Retinal pigment epithelial cell (primary cell): Measurements from ENCODE around the gene KNCN.

Experiments used
- DNase-seq: peaks from one replicate; pipeline ENCODE4 v3.0.0-alpha.2; 2010; ENCODE audit warnings: low read depth
- H3K4me3 ChIP-seq: 2 replicates; pipeline ENCODE4 v1.5.1; 2011; ENCODE audit warnings: mild to moderate bottlenecking, low read length, control low read depth, moderate library complexity
- TF ChIP-seq, protein P1 (sequence below): conservative IDR thresholded peaks from 2 replicates; pipeline ENCODE4 v1.5.1; 2011; ENCODE audit warnings: low read depth, low read length, control low read depth, inconsistent platforms

The KNCN gene

DNA sequence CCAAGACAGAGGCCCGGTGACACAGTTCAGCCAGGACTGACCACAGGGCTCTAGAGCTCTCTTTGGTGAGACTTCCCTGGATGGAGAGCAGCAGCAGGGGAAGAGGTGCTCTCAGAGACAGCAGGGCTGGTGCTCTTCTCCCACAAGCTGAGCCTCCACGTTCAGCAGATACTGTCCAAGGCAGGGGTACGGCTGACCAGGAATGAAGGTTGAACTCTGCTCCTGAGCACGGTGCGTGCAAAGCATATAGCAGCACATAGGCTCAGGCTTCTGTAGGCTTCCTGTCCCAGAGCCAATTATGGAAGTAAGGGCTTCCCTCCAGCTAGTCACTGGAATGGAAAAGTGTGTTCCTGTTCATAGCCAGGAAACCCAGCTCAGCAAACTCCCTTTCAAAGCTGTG, 37.9 kb downstream of the KNCN start:
- no peak overlapping the region for H3K4me3 ChIP-seq
- no peak for DNase-seq
- TF ChIP-seq, protein P1, sequence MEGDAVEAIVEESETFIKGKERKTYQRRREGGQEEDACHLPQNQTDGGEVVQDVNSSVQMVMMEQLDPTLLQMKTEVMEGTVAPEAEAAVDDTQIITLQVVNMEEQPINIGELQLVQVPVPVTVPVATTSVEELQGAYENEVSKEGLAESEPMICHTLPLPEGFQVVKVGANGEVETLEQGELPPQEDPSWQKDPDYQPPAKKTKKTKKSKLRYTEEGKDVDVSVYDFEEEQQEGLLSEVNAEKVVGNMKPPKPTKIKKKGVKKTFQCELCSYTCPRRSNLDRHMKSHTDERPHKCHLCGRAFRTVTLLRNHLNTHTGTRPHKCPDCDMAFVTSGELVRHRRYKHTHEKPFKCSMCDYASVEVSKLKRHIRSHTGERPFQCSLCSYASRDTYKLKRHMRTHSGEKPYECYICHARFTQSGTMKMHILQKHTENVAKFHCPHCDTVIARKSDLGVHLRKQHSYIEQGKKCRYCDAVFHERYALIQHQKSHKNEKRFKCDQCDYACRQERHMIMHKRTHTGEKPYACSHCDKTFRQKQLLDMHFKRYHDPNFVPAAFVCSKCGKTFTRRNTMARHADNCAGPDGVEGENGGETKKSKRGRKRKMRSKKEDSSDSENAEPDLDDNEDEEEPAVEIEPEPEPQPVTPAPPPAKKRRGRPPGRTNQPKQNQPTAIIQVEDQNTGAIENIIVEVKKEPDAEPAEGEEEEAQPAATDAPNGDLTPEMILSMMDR: no peak

DNA sequence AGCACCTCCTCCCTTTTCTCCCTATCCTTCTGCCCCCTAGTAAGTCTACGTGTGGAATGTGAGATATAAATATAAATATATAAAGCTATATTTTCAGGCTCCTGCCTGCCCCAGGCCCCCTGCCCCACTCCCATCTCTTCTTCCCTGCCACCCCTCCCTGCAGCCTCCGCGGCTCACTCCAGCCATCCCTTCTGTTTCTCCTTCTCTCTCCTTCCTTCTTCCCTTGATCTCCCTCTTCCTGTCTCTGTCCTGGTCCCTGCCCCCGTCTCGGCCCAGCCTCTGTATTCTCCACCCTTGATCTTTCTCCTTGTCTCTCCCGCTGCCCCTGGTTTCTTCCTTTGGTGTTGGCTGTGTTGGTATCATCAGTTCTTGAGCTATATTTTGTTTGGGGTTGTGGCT, 38.7 kb downstream of the KNCN start:
- TF ChIP-seq, protein P1: no peak
- no peak overlapping the region for H3K4me3 ChIP-seq
- no peak for DNase-seq

- H3K4me3 ChIP-seq: no peak overlapping the region
- TF ChIP-seq, protein P1: no peak
- no peak for DNase-seq
These were observed 39.2 kb downstream of the KNCN start for GRCh38 chr1:46512135-46512791.

- no peak for DNase-seq
- H3K4me3 ChIP-seq: no peak overlapping the region
- TF ChIP-seq, protein P1: no peak
These were observed 40.5 kb downstream of the KNCN start for GRCh38 chr1:46510998-46511365.

DNA sequence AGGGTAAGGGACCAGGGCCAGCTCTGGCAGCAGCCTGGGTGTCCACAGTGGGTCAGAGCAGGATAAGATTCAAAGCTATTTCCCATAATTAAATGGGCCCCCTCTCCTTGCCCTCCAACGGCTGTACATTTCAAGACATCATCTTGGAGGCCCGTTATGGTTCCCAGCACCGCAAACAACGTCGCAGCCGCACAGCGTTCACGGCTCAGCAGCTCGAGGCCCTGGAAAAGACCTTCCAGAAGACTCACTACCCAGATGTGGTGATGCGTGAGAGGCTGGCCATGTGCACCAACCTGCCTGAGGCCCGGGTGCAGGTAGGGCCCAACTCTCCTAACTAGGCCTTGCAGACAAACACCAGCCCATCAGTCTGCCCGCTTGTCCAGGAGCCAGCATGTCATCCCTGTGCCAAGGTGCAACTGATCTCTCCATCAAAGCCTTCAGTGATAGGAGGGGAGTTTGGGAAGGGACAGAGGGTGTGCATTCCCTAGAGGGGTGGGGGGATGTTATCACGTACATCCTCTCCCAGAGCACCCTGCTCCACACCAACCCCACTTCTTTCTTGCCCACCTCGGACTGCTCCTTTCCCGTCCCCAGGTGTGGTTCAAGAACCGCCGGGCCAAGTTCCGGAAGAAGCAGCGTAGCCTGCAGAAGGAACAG, 41.0 kb downstream of the KNCN start:
- no peak overlapping the region for H3K4me3 ChIP-seq
- TF ChIP-seq, protein P1: no peak
- DNase-seq: no peak

DNA sequence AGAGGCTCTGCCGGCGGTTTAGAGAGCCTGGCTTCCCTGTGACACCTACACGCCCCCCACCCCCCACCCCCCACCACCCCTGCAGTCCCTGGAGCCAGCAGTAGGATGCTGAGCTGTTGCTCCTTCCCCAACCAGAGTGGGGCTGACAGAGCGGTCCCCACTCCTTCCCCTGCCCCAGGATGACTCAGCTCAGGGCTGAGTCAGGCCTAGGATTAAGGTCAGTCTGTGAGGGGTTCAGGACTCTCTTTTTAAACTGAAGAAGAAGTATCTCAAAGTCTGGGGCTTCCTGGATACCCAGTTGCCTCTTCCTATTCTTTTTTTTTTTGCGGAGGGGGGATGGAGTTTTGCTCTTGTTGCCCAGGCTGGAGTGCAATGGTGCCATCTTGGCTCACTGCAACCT, 42.7 kb downstream of the KNCN start:
- H3K4me3 ChIP-seq: no peak overlapping the region
- TF ChIP-seq, protein P1: no peak
- DNase-seq: no peak
